Cardiac fibroblast (primary cell): ENCODE results near the gene WNT7B.

Experiments used
- DNase-seq, 2 donors: peaks; one replicate each; pipeline versions ENCODE4 v3.0.0 to v3.0.0-alpha.2; 2010; ENCODE audit warnings: low read depth in 2 of 2
- H3K4me3 ChIP-seq, 2 donors: replicated peaks in 1 of 2; 1 replicate in 1 of 2; 2 replicates in 1 of 2; pipeline ENCODE4 v1.5.1; 2011; ENCODE audit warnings: low read depth in 2 of 2, low read length in 2 of 2, mild to moderate bottlenecking in 2 of 2, moderate library complexity in 1 of 2
- TF ChIP-seq, protein P1 (sequence below): IDR thresholded peaks from one replicate; pipeline ENCODE4 v1.5.1; 2011; ENCODE audit warnings: low read depth, mild to moderate bottlenecking, low read length, inconsistent platforms

WNT7B gene

DNA sequence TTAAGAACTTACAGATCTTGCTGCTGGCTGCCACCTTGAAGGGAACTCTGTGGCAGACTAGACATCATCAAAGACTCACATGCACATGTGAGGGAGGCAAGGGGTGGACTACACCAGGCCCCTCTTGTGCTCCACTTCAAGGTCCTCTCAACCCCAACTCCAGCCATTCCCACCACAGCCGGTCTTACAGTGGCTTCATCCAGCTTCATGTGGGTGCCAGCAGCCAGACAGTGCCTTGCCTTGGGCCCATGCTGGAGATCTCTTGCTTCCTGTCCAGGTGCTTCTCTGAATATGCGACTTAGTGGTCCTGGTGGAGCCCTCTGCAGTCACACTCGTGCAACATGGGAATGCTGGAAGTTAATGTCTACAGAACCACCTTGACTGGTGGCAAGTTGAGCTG, 44.6 kb upstream of the WNT7B start:
- TF ChIP-seq, protein P1, sequence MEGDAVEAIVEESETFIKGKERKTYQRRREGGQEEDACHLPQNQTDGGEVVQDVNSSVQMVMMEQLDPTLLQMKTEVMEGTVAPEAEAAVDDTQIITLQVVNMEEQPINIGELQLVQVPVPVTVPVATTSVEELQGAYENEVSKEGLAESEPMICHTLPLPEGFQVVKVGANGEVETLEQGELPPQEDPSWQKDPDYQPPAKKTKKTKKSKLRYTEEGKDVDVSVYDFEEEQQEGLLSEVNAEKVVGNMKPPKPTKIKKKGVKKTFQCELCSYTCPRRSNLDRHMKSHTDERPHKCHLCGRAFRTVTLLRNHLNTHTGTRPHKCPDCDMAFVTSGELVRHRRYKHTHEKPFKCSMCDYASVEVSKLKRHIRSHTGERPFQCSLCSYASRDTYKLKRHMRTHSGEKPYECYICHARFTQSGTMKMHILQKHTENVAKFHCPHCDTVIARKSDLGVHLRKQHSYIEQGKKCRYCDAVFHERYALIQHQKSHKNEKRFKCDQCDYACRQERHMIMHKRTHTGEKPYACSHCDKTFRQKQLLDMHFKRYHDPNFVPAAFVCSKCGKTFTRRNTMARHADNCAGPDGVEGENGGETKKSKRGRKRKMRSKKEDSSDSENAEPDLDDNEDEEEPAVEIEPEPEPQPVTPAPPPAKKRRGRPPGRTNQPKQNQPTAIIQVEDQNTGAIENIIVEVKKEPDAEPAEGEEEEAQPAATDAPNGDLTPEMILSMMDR, result no peak
- DNase-seq, result no peak

DNA sequence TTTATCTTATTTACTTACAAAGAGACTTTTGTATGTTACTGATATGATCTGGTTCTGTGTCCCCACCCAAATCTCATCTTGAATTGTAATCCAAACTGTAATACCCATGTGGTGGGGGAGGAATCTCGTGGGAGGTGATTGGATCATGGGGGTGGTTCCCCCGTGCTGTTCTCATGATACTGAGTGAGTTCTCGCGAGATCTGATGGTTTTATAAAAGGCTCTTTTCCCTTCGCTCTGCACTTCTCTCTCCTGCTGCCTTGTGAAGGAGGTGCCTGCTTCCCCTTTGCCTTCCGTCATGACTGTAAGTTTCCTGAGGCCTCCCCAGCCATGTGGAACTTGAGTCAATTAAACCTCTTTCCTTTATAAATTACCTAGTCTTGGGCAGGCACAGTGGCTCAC, 42.4 kb upstream of the WNT7B start:
- H3K4me3 ChIP-seq, result no peak overlapping the region
- no peak for DNase-seq
- TF ChIP-seq, protein P1, result no peak

More for the DNA sequence above, 44.6 kb upstream of the WNT7B start:
- H3K4me3 ChIP-seq, result no peak overlapping the region

- DNase-seq, result no peak
- no peak overlapping the region for H3K4me3 ChIP-seq
- TF ChIP-seq, protein P1, result no peak
Observed at GRCh38 chr22:46018859-46019258, 41.9 kb upstream of the WNT7B start.

- H3K4me3 ChIP-seq, result no peak overlapping the region
- no peak for DNase-seq
- TF ChIP-seq, protein P1, result no peak
Observed at GRCh38 chr22:46017166-46017565, 40.2 kb upstream of the WNT7B start.

DNA sequence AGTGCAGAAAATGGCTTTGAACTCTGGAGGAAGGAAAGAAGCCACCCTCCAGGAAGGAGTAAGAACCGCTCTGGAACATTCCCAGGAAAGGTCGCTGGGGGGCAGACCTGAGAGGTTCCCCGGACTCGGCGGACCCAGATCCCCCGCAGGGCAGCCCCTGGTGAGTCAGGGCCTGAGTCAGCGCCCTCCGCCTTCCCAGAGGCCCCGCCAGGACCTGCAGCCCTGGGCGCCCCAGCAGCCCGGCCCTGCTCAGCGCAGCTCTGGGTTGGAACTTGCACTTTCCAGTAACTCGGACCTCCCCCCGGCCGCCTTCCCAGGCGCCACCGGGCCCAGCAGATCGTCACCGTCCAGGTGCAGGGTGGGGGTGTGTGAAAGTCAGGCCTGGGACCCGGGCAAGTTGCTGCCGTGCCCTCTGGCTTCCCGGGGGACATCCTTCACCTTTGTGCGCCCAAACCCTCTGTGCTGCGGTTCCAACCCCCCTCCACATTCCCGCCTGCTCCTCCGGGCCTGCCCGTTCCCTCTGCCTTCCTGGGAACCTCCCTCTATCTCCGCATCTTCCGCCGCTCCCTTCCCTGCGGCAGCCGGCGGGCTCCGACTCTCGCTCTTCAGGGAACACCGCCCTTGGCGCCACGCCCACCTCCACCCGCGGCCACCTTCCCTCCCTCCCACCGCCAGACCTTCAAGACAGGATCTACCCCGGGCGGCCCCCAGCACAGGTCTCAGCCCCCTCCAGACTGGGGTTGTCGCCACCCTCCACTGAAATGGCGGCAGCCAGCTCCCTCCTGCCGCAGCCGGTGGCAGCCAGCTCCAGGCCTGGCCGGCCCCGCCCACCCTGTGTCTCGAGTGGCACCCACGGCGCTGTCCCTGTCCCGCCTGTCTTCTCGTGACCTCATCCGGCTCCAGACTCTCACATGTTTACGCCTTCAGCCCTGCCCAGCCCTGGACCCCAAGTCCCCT, 36.8 kb upstream of the WNT7B start:
- TF ChIP-seq, protein P1, result peak; percentile 78
- peak overlapping the region; percentile 53 to 61 for H3K4me3 ChIP-seq
- peak; percentile 97 to 98 for DNase-seq

GRCh38 chr22:46012881-46013281, 35.9 kb upstream of the WNT7B start:
- TF ChIP-seq, protein P1, result no peak
- H3K4me3 ChIP-seq, result no peak overlapping the region
- no peak for DNase-seq
